GM18511 (cell line): ENCODE measurements around the gene ANKRD2.
"Not testable (repeated sequence)": the region's sequence is repeated elsewhere in the genome, so short reads cannot be mapped to it uniquely, and the experiment has no call there.

Source experiments
- ATAC-seq: cut with Tn5 transposase; IDR thresholded peaks from one replicate; pipeline ENCODE4 v1.9.1; 2021; ENCODE audit warnings: mild to moderate bottlenecking, moderate library complexity; ENCODE audit not compliant: unreplicated experiment

The ANKRD2 gene

DNA sequence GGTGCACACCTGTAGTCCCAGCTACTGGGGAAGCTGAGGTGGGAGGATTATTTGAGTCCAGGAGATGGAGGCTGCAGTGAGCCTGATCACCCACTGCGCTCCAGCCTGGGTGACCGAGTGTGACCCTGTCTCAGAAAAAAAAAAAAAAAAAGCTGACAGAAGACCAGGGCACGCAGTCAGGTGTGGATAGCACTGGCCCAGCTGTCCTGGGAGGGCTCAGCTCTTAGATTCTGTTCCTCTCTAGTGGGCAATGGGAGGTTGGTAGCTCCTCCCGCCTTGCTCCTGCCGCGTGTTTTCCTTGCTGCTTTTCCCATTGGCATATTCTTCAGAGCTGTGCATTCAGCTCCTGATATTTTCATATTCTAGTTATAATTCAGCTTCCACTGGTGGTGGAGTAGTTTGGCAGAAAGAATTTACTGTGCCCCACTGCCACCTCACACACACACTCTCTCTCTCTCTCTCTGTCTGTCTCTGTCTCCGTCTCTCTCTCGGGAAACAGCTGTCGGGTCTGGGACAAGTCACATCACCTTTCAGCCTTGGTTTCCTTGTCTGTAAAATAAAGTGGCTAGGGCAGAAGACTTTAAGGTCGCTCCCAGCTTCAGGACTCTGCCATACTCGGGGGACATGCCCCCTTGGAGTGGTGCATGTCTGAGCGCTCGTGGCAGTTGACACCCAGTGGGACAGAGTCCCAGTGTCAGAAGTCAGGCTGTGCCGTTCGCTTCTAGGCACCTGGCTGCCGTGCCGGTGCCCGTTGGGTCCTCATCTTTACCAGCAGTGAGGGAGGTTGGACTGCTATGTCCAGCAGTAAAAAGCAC, 25.9 kb upstream of the ANKRD2 start:
- ATAC-seq, result no peak

DNA sequence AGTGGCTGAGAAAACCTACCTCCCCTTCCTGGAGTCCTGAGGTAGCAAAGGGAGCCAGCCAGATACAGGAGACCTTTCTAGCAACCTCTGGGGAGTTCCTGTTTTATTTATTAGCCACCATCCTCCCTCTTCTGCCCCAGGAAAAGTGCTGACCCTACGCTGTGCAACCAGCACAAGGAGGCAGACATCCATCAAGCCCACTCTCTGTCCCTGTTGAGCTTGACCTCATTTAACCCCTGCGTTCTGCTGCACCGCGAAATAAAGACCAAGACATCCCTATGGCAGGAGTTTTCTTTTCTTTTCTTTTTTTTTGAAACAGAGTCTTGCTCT, 25.3 kb upstream of the ANKRD2 start:
- ATAC-seq, result no peak

DNA sequence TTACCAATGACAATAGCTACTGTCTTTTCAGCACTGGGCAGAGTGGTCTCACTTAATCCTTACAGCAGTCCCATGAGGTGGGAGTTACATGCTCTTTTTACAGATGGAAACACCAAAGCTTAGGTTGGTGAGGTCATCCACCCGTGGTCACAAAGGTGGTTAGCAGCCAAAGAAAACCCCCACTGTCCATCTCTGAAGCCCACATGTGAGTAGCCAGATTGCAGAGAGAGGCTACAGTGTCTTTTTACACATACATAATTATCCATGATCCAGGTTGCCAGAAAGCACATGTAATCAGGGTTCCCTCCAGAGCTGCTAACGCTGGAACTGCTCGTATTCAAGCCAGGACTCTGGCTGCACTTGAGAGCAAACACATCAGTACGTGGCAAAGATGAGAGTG, 24.6 kb upstream of the ANKRD2 start:
- no peak for ATAC-seq

DNA sequence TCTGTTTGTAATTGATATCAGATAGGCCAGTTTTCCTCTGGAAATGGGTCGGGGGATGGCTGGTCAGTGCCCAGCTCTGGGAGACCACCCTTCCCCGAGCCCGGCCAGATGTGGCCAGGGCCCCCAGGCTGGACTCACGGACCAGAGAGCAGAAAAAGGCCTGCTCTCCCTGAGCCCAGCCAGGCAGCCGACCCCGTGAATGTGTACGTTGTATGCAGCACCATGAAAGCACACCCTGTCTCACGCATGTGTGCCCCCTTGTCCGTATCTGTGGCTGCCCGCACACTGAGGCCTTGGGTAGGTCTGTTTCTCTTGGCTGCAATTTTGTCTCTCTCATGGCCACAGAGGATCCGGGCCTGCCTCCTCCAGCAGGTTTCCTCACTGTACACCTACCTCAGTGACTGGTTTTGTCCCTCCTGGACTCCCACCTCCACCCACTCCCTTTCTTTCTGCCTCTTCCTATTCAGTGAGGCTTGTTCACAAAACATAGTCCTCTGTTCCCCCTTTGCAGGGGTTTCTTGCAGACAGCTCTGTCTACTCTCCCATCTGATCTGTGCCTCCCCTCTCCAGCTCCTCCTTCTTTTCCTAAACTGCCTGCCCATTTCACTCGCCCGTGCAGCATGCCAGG, 23.6 kb upstream of the ANKRD2 start:
- ATAC-seq, result no peak

DNA sequence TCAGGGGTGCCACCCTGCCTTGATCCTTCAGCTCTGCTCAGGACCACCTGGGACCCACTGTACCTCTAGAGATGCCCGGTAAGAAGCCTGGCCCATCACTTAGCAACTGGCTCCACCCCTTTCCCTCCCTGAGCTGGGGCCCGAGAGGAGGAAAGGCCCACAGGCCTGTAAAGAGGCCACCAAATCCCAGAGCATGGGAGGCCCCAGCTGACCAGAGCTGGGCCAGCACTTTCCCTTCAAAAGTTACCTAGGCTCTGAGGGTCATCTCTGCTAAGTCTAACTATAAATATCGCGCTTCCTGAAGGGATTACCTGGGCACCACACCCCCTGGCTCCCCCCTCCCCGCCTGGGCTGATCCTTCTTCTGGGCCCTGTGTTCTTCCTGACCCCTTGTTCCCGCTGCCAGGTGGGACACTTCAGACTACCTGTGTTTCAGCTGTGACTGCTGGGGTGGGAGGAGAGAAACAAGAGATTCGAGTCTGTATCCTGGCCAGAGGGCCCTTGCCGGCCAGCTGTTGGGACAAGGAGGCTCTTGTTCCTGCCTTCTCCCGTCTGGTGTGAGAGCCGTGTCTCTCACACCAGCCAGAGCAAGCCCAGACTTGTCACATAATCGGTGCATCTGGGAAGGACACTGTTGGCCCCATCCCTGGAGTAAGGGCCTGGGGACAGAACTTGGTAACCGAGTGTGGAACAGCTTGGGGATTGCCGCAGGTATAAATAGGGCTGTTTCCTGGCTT, 22.8 kb upstream of the ANKRD2 start:
- no peak for ATAC-seq

DNA sequence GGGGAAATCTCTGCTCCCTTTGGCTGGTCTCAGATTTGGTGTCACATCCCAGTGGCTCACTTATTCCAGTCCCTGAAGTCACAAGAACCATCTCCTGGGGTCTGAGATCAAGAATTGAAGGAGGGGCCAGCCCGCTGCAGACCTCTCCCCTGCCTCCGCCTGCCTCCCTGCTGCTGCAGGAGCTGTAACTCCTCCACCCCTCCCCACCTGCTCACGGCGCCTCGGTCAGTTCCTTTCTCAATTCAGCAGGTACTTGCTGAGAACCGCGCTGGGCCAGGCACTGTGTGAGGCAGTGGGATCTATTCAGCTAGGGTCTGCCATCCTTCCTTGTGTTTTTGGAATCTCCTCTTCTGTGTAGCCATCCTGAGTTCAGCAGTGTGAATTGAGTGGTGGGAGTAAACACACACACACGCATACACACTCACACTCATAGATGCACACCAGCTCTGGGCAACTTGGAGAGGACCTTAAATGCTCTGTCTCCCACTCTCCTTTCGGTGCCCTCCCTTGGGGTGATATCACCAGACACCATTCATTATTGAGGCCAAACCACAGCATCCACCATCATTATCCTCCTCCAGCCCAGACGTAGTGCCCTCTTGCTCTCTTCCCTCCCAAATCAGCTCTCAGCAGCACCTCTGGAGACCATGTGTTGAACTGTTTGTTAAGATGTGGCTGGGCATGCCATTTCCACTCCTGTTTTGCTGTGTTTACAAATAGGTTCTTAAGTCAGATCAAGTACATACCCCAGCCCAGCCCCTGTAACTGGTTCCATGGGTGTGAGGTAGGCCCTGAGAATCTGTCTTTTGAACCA, 22.0 kb upstream of the ANKRD2 start:
- ATAC-seq, result no peak

DNA sequence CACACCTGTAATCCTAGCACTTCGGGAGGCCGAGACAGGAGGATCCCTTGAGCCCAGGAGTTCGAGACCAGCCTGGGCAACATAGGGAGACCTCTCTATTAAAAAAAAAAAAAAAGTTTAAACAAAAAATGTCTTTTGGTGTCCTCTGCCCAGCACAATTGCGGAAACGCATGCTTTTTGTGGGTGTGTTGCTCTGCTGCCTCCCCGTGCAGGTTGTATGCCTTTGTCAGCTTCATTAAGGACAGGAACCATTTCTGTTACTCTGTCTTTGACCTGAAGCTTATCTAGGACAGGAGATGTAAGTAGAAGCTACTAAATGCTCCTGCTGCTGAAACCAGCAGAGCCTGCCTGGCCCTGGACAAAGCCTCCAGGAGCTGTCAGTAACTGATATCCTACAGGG, 21.3 kb upstream of the ANKRD2 start:
- no peak for ATAC-seq

DNA sequence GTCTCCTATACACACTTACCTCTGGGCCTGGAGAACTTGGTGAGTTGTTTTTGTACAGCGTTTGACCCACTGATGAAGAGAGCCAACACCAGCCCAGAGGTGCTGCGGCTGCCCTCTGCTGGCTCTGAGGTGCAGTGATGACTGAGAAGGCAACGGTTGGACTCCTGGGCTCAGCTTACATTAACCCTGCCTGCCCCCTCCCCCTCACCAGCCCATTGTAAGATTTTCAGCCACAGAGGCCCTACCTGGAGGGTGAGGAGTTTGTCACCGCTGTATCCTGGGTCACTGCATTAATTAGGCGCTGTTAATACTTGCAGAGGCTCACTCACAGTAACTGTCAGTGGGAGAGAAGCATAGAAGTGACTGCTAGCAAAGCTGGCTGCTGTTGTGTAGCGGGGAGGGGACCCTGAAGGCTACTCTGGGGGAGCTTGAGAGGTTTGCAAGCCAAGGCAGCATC, 19.0 kb upstream of the ANKRD2 start:
- peak; percentile 79 for ATAC-seq

DNA sequence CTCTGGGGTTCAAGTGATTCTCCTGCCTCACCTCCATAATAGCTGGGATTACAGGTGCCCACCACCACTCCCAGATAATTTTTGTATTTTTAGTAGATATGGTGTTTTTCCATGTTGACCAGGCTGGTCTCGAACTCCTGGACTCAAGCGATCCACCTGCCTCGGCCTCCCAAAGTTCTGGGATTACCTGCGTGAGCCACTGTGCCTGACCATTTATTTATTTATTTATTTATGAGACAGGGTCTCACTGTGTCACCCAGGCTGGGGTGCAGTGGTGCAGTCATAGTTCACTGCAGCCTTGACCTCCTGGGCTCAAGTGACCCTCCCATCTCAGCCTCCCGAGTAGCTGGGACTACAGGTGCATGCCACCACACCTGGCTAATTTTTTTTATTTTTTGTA, 18.2 kb upstream of the ANKRD2 start:
- not testable (repeated sequence) for ATAC-seq

DNA sequence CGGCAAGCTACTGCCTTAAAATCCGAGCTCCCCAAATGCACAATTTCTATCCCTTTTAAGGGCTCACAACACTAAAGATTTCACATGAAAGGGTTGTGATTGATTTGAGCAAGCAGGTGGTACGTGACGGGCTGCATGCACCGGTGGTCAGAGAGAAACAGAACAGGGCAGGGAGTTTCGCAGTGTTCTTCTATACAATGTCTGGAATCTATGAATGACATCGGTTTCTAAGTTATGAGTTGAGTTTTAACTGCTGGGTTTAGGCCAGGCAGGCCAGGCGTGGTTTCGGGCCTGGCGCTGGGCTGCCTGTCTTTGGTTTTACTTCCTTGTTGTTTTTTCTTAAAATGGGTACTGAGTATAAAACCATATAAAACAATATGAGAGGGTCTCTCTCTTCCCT, 17.0 kb upstream of the ANKRD2 start:
- ATAC-seq, result not testable (repeated sequence)

DNA sequence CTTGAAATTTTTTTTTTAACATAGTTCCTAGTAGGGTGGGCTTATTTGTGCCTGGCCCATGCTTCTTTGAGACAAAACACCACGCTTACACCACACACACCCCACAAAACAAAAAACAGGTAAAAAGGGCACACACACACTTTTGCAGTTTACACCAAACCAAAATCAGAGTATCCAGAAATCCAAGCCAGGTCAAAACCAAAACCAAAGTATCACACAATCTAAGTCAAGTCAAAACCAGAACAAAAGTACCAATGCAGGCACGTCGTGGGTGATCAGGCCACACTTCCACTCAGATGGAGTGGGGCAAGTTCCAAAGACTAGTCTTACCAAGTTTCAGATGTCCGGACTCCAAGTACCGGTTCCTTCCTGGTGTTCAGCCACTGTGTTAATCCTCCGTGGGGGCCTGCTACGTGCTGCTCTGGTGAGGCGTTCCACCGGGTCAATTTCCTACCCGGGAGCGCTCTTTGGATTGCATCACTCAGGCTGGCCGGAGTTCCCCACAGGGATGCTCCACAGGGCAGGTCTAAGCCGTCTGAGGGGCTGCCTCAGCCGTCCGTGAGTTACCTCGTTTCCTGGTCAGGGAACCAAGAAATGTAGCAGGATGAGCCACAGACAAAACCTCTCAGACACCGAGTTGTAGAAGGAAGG, 11.7 kb upstream of the ANKRD2 start:
- not testable (repeated sequence) for ATAC-seq

DNA sequence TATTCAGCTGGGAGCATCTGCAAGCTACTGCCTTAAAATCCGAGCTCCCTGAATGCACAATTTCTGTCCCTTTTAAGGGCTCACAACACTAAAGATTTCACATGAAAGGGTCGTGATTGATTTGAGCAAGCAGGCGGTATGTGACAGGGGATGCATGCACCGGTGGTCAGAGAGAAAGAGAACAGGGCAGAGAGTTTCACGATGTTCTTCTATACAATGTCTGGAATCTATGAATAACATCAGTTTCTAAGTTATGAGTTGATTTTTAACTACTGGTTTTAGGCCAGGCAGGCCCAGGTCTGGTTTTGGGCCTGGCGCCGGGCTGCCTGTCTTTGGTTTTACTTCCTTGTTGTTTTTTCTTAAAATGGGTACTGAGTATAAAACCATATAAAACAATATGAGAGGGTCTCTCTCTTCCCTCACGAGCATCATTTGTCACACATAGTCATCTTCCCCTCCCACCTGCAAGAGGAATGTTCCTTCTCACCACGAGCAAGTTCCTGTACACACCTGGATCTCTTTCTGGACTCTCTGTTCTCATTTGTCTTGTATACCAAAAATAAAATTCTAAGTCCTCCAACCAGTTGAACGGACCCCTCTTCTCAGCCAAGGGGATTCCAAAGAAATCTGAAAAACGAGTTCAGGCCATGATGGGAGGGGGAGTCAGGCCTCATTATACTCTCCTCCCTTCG, 11.0 kb upstream of the ANKRD2 start:
- ATAC-seq, result not testable (repeated sequence)

DNA sequence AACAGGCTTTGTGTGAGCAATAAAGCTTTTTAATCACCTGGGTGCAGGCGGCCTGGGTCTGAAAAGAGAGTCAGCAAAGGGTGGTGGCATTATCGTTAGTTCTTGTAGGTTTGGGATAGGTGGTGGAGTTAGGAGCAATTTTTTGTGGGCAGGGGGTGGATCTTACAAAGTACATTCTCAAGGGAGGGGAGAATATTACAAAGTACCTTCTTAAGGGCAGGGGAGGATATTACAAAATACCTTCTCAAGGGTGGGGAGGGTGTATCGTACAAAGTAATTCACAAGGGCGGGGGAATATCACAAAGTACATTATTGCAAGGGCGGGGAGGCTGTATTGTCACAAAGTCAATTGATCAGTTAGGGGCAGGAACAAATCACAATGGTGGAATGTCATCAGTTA, 10.2 kb upstream of the ANKRD2 start:
- not testable (repeated sequence) for ATAC-seq

DNA sequence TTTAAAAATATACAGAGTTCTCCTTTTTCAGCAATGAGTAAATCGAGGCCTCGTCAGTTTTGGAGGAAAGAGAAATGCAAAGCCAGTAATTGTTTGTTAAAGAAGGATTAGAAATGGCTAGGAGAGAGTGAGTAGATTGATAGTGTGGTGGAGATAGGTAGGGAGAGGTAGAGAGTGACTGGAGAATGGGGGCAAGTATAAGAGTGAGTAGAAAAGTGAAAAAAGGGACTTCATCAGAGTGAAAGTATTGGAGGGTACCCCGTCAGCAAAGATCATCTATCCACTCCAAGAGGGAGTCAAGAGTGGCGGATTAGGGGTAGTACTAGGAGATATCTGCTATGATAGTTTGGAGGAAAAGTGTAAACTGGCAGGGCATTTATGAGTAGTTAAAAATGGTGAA, 9.2 kb upstream of the ANKRD2 start:
- no peak for ATAC-seq

DNA sequence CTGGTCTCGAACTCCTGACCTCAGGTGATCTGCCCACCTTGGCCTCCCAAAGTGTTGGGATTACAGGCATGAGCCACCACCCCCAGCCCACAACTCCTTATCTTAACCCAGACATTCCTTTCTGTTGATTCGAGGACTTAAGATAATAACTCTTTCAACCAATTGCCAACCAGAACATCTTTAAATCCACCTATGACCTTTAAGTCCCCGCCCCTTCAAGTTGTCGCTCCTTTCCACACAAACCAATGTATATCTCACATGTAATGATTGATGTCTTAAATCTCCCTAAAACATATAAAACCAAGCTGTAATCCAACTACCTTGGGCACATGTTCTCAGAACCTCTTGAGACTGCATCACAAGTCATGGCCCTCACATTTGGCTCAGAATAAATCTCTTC, 7.8 kb upstream of the ANKRD2 start:
- no peak for ATAC-seq

DNA sequence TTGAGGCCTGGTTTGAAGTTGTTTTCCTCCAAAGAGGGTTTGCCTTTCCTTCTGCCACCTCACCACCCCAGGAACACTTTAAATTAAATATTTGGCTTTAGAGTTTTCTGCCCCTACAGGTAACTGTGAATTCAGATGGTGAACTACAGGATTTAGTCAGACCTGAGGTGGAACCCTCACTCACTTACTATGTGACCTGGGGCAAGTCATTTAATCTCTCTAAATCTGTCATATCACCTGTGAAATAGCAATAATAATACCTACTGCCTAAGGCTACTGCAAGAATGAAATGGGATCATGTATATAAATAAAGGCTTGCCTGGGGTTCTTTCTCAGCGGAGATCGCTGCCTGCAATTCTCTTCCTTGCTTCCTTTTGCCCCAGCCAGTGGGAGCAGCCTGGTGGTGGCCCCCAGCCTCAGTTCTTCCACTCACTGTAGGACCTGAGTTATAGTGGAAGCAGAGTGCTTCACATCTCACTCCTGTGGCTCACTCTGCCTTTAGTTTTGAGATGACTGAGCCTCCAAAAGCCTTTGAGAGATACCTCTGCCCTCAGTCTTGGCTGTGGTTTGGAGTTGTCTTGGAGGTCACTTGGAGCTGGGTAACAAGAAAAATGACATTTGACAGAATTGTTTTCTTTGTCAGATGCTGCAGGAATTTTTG, 6.1 kb upstream of the ANKRD2 start:
- ATAC-seq, result no peak

DNA sequence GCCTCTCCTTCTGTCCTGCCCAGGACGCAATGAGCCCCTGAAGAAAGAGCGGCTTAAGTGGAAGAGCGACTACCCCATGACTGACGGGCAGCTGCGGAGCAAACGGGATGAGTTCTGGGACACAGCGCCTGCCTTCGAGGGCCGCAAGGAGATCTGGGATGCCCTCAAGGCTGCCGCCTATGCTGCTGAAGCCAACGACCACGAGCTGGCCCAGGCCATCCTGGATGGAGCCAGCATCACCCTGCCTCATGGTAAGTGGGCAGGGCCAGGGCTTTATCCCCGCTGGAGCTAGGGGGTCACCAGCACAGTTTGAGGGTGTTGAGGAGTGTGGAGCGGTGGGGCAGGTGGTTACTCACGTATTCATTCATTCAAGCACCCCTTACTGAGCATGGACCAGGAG, 4.7 kb upstream of the ANKRD2 start:
- ATAC-seq, result no peak

DNA sequence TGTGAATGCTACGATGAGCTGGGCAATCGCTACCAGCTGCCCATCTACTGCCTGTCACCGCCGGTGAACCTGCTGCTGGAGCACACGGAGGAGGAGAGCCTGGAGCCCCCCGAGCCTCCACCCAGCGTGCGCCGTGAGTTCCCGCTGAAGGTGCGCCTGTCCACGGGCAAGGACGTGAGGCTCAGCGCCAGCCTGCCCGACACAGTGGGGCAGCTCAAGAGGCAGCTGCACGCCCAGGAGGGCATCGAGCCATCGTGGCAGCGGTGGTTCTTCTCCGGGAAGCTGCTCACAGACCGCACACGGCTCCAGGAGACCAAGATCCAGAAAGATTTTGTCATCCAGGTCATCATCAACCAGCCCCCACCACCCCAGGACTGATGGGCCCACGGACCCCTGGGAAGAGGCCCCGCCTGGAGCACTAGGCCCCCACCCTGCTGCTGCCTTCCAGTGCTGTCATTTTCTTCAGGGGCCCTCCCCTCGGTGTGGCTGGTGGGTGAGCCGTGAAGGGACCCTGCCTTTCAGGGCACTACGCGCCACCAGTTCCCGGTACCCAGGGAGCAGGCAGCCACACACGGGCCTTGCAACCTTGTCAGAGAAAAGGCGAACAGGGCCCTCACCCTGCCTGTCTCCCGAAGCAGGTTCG, 2.3 kb upstream of the ANKRD2 start:
- ATAC-seq, result no peak
